Natural killer cell (primary cell): ENCODE results near the gene WWC2. TPM values are rescaled to one million over a fixed set of nuclear protein-coding genes. Genes with fewer than 3 reads are reported as not detected.

Experiments
- ATAC-seq, 3 donors: fragments of 150-1000 bp in 2 of 3; fragments of 200-7000 bp in 1 of 3; cut with Tn5 transposase; 1 replicate in 1 of 3; 2 replicates in 2 of 3; pipeline ENCODE4 v1.10.0; 2021; ENCODE audit warnings: mild to moderate bottlenecking in 2 of 3, moderate library complexity in 2 of 3
- DNase-seq, 2 donors: peaks; one replicate each; pipeline versions ENCODE4 v3.0.0 to v3.0.0-alpha.2; 2013 to 2021; ENCODE audit warnings: mixed read lengths in 1 of 2
- H3K27ac ChIP-seq: one replicate; pipeline ENCODE4 v1.5.1; 2013; ENCODE audit warnings: mild to moderate bottlenecking, low read length
- H3K27me3 ChIP-seq: one replicate; pipeline ENCODE4 v1.6.1; 2013; ENCODE audit warnings: low read length; ENCODE audit not compliant: control insufficient read depth, insufficient read depth
- H3K36me3 ChIP-seq: one replicate; pipeline ENCODE4 v1.6.1; 2013; ENCODE audit warnings: low read length; ENCODE audit not compliant: control insufficient read depth, insufficient read depth
- H3K4me1 ChIP-seq: one replicate; pipeline ENCODE4 v1.6.1; 2013; ENCODE audit warnings: low read length; ENCODE audit not compliant: control insufficient read depth, insufficient read depth
- H3K4me3 ChIP-seq: one replicate; pipeline ENCODE4 v1.5.1; 2013; ENCODE audit warnings: low read length
- H3K9me3 ChIP-seq: one replicate; pipeline ENCODE4 v1.6.1; 2013; ENCODE audit warnings: low read length; ENCODE audit not compliant: control insufficient read depth, insufficient read depth
- H3K27ac Mint-ChIP-seq, 2 donors: one replicate each; pipeline ENCODE4 v1.8.0; 2022; ENCODE audit warnings: mild to moderate bottlenecking in 2 of 2, mixed read lengths in 2 of 2, moderate library complexity in 1 of 2
- H3K27me3 Mint-ChIP-seq, 2 donors: one replicate each; pipeline ENCODE4 v1.8.0; 2022; ENCODE audit warnings: low read depth in 2 of 2, mixed read lengths in 2 of 2
- H3K36me3 Mint-ChIP-seq: one replicate; pipeline ENCODE4 v1.8.0; 2022; ENCODE audit warnings: mixed read lengths
- H3K4me1 Mint-ChIP-seq, 2 donors: one replicate each; pipeline ENCODE4 v1.8.0; 2022; ENCODE audit warnings: mixed read lengths in 2 of 2
- H3K4me3 Mint-ChIP-seq: one replicate; pipeline ENCODE4 v1.8.0; 2022; ENCODE audit warnings: mild to moderate bottlenecking, moderate library complexity, mixed read lengths
- H3K9me3 Mint-ChIP-seq, 2 donors: one replicate each; pipeline ENCODE4 v1.8.0; 2022; ENCODE audit warnings: mixed read lengths in 2 of 2
- WGBS: methylation state at CpG from one replicate; pipeline ENCODE4 v1.1.7; 2013; ENCODE audit warnings: missing lambda C conversion rate; ENCODE audit not compliant: insufficient coverage; 5-methylcytosine and 5-hydroxymethylcytosine counted together
- intact Hi-C: fragments of 100-400 bp; cut with micrococcal nuclease; formaldehyde crosslinking; loops from one replicate; pipeline ENCODE4 v1.14.2; 2022
- total RNA-seq, 4 donors: library from RNA; stranded (reverse); fragments of 120-200 nt in 1 of 4; gene quantifications; one replicate each; pipeline versions ENCODE4 v1.2.3 to v1.2.4, GENCODE V29; 2013 to 2022
- TF ChIP-seq, protein P1 (sequence below): fragments of 200-600 bp; IDR thresholded peaks from one replicate; pipeline ENCODE4 v1.8.0; 2022; ENCODE audit warnings: antibody characterized with exemption

The WWC2 gene
- total RNA-seq, 3 donors from 2014 or later (not counting 1 experiment from before 2014, with no cell fraction given): 8.2 to 22.7 (median 9.2) TPM

DNA sequence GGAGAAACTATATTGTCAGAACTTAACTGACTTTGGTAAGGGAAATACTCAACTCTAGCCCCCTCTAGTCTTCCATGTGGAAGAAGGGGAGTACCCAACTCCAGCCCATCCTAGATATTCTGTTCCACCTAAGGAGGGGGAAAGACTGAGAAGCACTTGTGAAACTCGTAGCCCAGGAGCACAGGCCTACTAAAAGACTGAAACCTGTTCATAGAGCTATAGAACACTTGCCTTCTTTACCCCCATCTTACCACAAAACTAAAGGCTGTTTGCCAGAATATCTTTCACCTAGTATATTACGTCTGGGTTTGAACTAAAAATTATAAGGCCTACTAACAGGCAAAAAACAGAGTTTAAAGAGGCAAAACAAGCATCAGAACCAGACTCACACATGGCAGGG lies 205.5 kb downstream of the WWC2 start:
- Histone ChIP-seq H3K4me3 (no peak overlapping the region), H3K36me3 (no peaks in the 10 kb centered on the region), H3K27me3 (no peaks in the 10 kb centered on the region), H3K9me3 (no peaks in the 10 kb centered on the region), H3K4me1 (no peaks in the 10 kb centered on the region), H3K27ac (no peak overlapping the region)
- DNase-seq (no peak), ATAC-seq (no peak)
- Mint-ChIP-seq H3K27me3 (peaks cover 6 to 25% of the 10 kb centered on the region in 2 donors), H3K36me3 (no peaks in the 10 kb centered on the region), H3K4me3 (no peak overlapping the region), H3K9me3 (no peaks in the 10 kb centered on the region), H3K27ac (no peak overlapping the region), H3K4me1 (no peaks in the 10 kb centered on the region)
- intact Hi-C loops: no loop called here
- TF ChIP-seq, protein P1, sequence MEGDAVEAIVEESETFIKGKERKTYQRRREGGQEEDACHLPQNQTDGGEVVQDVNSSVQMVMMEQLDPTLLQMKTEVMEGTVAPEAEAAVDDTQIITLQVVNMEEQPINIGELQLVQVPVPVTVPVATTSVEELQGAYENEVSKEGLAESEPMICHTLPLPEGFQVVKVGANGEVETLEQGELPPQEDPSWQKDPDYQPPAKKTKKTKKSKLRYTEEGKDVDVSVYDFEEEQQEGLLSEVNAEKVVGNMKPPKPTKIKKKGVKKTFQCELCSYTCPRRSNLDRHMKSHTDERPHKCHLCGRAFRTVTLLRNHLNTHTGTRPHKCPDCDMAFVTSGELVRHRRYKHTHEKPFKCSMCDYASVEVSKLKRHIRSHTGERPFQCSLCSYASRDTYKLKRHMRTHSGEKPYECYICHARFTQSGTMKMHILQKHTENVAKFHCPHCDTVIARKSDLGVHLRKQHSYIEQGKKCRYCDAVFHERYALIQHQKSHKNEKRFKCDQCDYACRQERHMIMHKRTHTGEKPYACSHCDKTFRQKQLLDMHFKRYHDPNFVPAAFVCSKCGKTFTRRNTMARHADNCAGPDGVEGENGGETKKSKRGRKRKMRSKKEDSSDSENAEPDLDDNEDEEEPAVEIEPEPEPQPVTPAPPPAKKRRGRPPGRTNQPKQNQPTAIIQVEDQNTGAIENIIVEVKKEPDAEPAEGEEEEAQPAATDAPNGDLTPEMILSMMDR: no peak
- WGBS: 91% methylated on average over 2 of the region's 2 CpGs

DNA sequence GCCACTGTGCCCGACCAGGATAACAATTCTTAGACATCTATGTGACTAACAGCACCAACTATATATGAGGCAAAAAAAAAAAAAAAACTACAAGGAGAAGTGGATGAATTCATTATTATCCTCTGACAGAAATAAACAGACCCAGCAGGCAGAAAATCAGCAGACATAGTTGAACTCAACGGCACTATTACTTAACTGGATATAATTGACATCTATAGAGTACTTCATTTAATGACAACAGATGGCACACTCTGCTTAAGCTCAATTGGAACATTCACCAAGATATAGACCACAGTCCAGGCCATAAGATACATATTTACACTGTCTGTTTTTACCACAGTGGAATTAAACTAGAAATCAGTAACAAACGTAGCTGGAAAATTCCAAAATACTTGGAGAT lies 207.8 kb downstream of the WWC2 start:
- Mint-ChIP-seq H3K9me3 (no peaks in the 10 kb centered on the region), H3K4me3 (no peak overlapping the region), H3K27ac (no peak overlapping the region), H3K4me1 (no peaks in the 10 kb centered on the region), H3K36me3 (no peaks in the 10 kb centered on the region), H3K27me3 (peaks cover 4 to 30% of the 10 kb centered on the region in 2 donors)
- no peaks in the 10 kb centered on the region for H3K9me3 ChIP-seq
- H3K4me3 ChIP-seq: no peak overlapping the region
- intact Hi-C loops: no loop called here
- 83% methylated on average over 1 of the region's 3 CpGs for WGBS
- H3K27ac ChIP-seq: no peak overlapping the region
- DNase-seq (no peak), ATAC-seq (no peak)
- TF ChIP-seq, protein P1: no peak
- no peaks in the 10 kb centered on the region for H3K36me3 ChIP-seq
- H3K4me1 ChIP-seq: no peaks in the 10 kb centered on the region
- H3K27me3 ChIP-seq: no peaks in the 10 kb centered on the region

DNA sequence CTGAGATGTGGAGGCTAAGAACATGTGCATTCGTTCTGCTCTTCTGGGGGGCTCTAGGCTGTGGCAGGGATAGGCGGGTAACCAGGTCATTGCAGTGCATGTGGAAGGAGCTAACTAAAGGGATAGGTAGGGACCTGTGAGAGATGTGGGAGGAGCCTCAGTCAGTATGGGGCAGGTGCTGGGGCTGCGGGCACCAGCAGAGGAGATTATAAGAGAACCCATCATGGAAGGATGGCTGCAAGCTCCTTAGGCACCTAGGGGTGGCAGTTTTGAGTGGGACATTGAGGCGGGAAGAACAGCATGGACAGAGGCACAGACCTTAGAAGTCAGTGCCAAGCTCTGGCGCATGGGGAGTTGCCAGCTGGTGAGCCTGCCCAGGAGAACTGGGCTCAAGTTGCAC lies 213.8 kb downstream of the WWC2 start:
- Histone ChIP-seq H3K27me3 (no peaks in the 10 kb centered on the region), H3K4me1 (no peaks in the 10 kb centered on the region), H3K9me3 (no peaks in the 10 kb centered on the region), H3K27ac (no peak overlapping the region), H3K4me3 (no peak overlapping the region), H3K36me3 (no peaks in the 10 kb centered on the region)
- Mint-ChIP-seq H3K36me3 (no peaks in the 10 kb centered on the region), H3K9me3 (no peaks in the 10 kb centered on the region), H3K27me3 (peaks cover 20 to 53% of the 10 kb centered on the region in 2 donors), H3K4me1 (no peaks in the 10 kb centered on the region), H3K27ac (no peak overlapping the region), H3K4me3 (no peak overlapping the region)
- intact Hi-C loops: no loop called here
- ATAC-seq (no peak), DNase-seq (no peak)
- TF ChIP-seq, protein P1: no peak
- 94% methylated on average over 5 of the region's 5 CpGs for WGBS

DNA sequence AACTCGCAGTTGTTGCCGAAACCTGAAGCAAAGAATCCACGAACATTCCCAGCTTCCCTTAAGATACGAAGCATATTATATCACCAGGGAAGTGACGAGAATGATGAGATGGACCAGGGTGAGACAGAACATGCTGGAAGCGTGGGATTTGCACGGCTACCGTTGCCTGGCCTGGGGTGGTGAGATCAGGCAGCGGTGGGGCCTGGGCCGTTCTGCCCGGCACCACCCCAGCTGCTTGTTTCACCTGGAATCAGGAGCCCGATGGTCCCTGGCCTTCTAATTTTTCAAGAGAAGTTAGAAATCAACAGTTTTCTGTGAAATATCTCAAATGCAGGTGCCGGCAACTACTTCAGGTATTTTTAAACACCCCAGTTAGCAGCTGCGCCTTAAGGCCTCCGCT lies 215.3 kb downstream of the WWC2 start:
- TF ChIP-seq, protein P1: no peak
- H3K36me3 ChIP-seq: no peaks in the 10 kb centered on the region
- Mint-ChIP-seq H3K27ac (no peak overlapping the region), H3K4me3 (no peak overlapping the region), H3K9me3 (no peaks in the 10 kb centered on the region), H3K4me1 (peaks cover 0 to 7% of the 10 kb centered on the region in 2 donors), H3K36me3 (no peaks in the 10 kb centered on the region), H3K27me3 (peaks cover 31 to 59% of the 10 kb centered on the region in 2 donors)
- intact Hi-C loops: no loop called here
- DNase-seq (no peak), ATAC-seq (no peak)
- no peak overlapping the region for H3K4me3 ChIP-seq
- no peak overlapping the region for H3K27ac ChIP-seq
- WGBS: 94% methylated on average over 15 of the region's 15 CpGs
- H3K4me1 ChIP-seq: peaks cover 4% of the 10 kb centered on the region
- peaks cover 6% of the 10 kb centered on the region for H3K27me3 ChIP-seq
- no peaks in the 10 kb centered on the region for H3K9me3 ChIP-seq
